Measurements from ENCODE around the gene DIS3L2.

GRCh38 chr2:232308986-232309385, 347.5 kb downstream of the DIS3L2 start:
- TF ChIP-seq CTCF (IDR thresholded peaks at IDR 0.05) (no peak), POLR2A (IDR thresholded peaks at IDR 0.05) (no peak), POLR2AphosphoS5 (IDR thresholded peaks at IDR 0.05) (no peak)
